Esophagus muscularis mucosa (tissue), 4 donors: Measurements from ENCODE around the gene ANK3. TPM values are rescaled to one million over a fixed set of nuclear protein-coding genes. Genes with fewer than 3 reads are reported as not detected.

Experiments
- DNase-seq: peaks from one replicate; pipeline ENCODE4 v3.0.0-alpha.2; 2017; ENCODE audit errors: extremely low spot score
- H3K27ac ChIP-seq, 4 donors: fragments of 200-600 bp; sonication (generic); replicated peaks in 1 of 4; 1 replicate in 3 of 4; 2 replicates in 1 of 4; pipeline ENCODE4 v1.5.1; 2016 to 2019; ENCODE audit warnings: mild to moderate bottlenecking in 1 of 4
- H3K27me3 ChIP-seq, 4 donors: fragments of 200-600 bp; sonication (generic); one replicate each; pipeline versions ENCODE4 v1.5.1 to v1.6.0; 2016 to 2019
- H3K36me3 ChIP-seq, 4 donors: fragments of 200-600 bp; sonication (generic); one replicate each; pipeline ENCODE4 v1.5.1; 2016 to 2019
- H3K4me1 ChIP-seq, 4 donors: fragments of 200-600 bp; sonication (generic); one replicate each; pipeline ENCODE4 v1.5.1; 2016 to 2019
- H3K4me3 ChIP-seq, 4 donors: fragments of 200-600 bp; sonication (generic); 1 replicate in 2 of 4; 2 replicates in 2 of 4; pipeline ENCODE4 v1.5.1; 2016 to 2019; ENCODE audit warnings: mild to moderate bottlenecking in 4 of 4, moderate library complexity in 1 of 4
- H3K9me3 ChIP-seq, 4 donors: fragments of 200-600 bp; sonication (generic); 1 replicate in 3 of 4; 2 replicates in 1 of 4; pipeline ENCODE4 v1.5.1; 2016 to 2019
- EP300 ChIP-seq: sonication (generic); formaldehyde crosslinking; IDR thresholded peaks from one replicate; pipeline ENCODE4 v1.6.1; 2017; ENCODE audit warnings: antibody characterized with exemption
- POLR2A ChIP-seq: fragments of 450-650 bp; IDR thresholded peaks from one replicate; pipeline ENCODE4 v1.6.1; 2017; ENCODE audit warnings: antibody characterized with exemption, moderate library complexity, mild to moderate bottlenecking, low read depth
- POLR2AphosphoS5 ChIP-seq, 2 donors: sonication (generic); formaldehyde crosslinking; IDR thresholded peaks; one replicate each; pipeline ENCODE4 v1.6.1; 2017; ENCODE audit warnings: antibody characterized with exemption in 2 of 2
- WGBS: methylation state at CpG from one replicate; pipeline ENCODE4 v1.1.5; 2018; 5-methylcytosine and 5-hydroxymethylcytosine counted together
- intact Hi-C: fragments of 100-400 bp; cut with DNase I; formaldehyde crosslinking; loops from one replicate; pipeline ENCODE4 v1.15.1; 2023
- total RNA-seq, 4 donors: library from RNA; depleted of rRNA; stranded (reverse); fragments of >200 nt; gene quantifications; one replicate each; pipeline versions ENCODE4 v1.1.0 to v1.2.1, GENCODE V29; 2016
- TF ChIP-seq, protein P1 (sequence below), 3 experiments: fragments of 200-600 bp in 2 of 3; fragments of 450-650 bp in 1 of 3; sonication (generic) in 2 of 3; IDR thresholded peaks; one replicate each; pipeline ENCODE4 v1.5.1; 2017 to 2019; ENCODE audit warnings: antibody characterized with exemption in 3 of 3, mild to moderate bottlenecking in 2 of 3, moderate library complexity in 1 of 3

ANK3 gene
- total RNA-seq, 4 donors from 2014 or later = 25.5 to 44.9 (median 26.6) TPM

DNA sequence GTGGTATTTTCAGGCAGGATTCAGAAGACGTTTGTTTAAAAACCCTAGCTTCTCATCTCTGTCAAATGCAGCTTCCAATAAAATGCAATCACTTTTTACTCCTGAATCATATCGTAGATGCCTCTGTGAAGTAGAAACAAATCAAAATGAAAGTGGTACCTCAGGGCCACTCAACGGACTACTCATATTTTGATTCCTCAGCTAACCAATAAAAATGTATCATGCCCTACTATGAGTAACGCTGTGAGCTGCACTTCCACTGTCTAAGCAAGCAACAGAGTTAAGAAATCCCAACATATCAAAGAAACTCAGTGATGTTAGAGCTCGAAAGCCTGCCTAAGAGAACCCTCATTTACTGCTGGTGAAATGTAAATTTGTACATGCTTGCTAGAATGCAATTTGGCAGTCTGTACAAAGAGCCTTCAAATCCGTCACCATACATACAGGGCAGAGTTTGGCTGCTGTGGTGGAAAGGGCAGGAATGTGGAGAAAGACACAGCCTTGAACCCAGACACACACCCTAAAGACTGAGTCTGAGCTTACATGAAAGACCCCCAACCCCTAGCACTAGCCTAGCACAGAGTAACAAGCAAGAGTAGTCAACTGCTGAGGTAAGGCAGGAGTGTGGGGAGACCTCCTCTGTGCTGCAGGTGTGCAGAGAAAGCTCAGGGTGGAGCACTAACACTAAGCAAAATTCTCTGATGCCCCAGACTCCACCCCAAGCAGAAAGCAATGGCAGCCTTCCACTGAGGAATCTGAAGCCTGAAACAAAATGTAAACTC is 151.5 kb downstream of the ANK3 start:
- H3K4me1 ChIP-seq = peaks cover 24 to 36% (median 29%) of the 10 kb centered on the region in 4 donors
- 47% methylated on average over 6 of the region's 6 CpGs for WGBS
- DNase-seq = no peak
- peak overlapping the region in 3 of 4 donors; percentile 2 to 34 (median 16) for H3K27ac ChIP-seq
- TF ChIP-seq, protein P1, sequence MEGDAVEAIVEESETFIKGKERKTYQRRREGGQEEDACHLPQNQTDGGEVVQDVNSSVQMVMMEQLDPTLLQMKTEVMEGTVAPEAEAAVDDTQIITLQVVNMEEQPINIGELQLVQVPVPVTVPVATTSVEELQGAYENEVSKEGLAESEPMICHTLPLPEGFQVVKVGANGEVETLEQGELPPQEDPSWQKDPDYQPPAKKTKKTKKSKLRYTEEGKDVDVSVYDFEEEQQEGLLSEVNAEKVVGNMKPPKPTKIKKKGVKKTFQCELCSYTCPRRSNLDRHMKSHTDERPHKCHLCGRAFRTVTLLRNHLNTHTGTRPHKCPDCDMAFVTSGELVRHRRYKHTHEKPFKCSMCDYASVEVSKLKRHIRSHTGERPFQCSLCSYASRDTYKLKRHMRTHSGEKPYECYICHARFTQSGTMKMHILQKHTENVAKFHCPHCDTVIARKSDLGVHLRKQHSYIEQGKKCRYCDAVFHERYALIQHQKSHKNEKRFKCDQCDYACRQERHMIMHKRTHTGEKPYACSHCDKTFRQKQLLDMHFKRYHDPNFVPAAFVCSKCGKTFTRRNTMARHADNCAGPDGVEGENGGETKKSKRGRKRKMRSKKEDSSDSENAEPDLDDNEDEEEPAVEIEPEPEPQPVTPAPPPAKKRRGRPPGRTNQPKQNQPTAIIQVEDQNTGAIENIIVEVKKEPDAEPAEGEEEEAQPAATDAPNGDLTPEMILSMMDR (IDR thresholded peaks at IDR 0.05) = peak in 2 of 3 experiments; percentile 27 to 34
- no peak for TF ChIP-seq POLR2A
- peak overlapping the region in 1 of 4 donors; percentile 15 for H3K4me3 ChIP-seq
- no peaks in the 10 kb centered on the region for H3K9me3 ChIP-seq
- no peaks in the 10 kb centered on the region for H3K27me3 ChIP-seq
- intact Hi-C loops = loop anchor here (10.0 kb wide), 1 partner anchor 197 kb away; no protein-coding TSS in a partner anchor
- H3K36me3 ChIP-seq = peaks cover 0 to 6% (median 0%) of the 10 kb centered on the region in 4 donors

DNA sequence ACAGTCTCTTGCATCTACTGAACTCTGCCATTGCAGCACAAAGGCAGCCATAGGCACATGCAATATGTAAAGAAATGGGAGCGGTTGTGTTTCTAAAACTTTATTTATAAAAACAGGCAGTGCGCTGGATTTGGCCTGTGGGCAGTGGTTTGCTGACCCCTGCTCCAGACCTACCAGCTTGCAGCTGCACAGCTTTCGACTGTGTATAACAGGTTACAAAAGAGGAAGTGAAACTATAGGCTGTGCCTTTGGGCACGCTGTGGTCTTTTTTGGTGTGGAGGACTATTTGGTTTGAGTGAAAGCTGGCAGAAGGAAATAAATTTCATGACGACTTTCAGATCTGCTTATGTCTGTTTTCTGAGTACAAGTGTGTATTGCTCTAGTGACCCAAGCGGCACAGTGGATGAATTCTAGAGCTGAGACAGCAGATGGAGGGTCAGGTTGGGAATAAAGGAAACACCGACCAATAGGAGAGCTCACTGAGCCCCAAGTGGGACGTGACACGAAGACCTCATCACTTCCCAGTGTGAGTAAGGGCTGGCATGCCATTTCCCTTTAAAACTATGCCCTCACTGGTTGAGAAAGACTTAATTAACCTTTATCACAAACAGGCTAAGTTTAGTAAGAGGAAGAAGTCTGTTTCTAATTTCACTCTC is 152.7 kb downstream of the ANK3 start:
- intact Hi-C loops = loop anchor here (10.0 kb wide), 1 partner anchor 198 kb away; no protein-coding TSS in a partner anchor
- 64% methylated on average over 9 of the region's 9 CpGs for WGBS
- Histone ChIP-seq H3K36me3 (peaks cover 0 to 6% (median 0%) of the 10 kb centered on the region in 4 donors), H3K4me1 (peaks cover 25 to 36% (median 30%) of the 10 kb centered on the region in 4 donors), H3K9me3 (no peaks in the 10 kb centered on the region), H3K4me3 (no peak overlapping the region), H3K27me3 (no peaks in the 10 kb centered on the region), H3K27ac (peak overlapping the region in 1 of 4 donors; percentile 2)
- DNase-seq = no peak
- TF ChIP-seq POLR2AphosphoS5 (IDR thresholded peaks at IDR 0.05) = no peak
- TF ChIP-seq, protein P1 (IDR thresholded peaks at IDR 0.05) = no peak
- TF ChIP-seq EP300 = no peak

DNA sequence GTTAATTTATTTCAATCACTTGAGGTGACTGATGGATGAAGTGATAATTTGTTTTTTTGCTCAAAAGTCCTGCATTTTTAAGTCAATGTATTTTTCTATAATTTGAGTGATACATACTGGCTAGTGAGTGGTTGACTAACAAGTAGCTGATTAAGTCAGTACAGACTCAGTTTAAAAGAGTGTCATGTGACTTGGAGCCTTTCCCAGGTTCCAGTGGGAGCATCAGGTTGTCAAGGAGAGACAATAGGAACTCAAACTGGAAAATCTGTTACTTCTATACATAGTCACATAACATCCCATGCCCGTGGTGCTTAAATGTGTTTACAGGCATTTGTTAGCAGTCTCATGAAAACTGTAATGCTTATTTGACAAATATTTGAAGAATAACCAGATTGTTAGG is 154.7 kb downstream of the ANK3 start:
- 18% methylated on average over 1 of the region's 1 CpG for WGBS
- TF ChIP-seq POLR2AphosphoS5 (IDR thresholded peaks at IDR 0.05) (no peak), EP300 (no peak), POLR2A (no peak)
- TF ChIP-seq, protein P1 (IDR thresholded peaks at IDR 0.05) = no peak
- Histone ChIP-seq H3K9me3 (no peaks in the 10 kb centered on the region), H3K27me3 (no peaks in the 10 kb centered on the region), H3K27ac (no peak overlapping the region), H3K36me3 (peaks cover 0 to 6% (median 0%) of the 10 kb centered on the region in 4 donors), H3K4me3 (no peak overlapping the region), H3K4me1 (peaks cover 34 to 44% (median 39%) of the 10 kb centered on the region in 4 donors)
- DNase-seq = no peak
- intact Hi-C loops = loop anchor here (10.0 kb wide), 1 partner anchor 200 kb away; no protein-coding TSS in a partner anchor

DNA sequence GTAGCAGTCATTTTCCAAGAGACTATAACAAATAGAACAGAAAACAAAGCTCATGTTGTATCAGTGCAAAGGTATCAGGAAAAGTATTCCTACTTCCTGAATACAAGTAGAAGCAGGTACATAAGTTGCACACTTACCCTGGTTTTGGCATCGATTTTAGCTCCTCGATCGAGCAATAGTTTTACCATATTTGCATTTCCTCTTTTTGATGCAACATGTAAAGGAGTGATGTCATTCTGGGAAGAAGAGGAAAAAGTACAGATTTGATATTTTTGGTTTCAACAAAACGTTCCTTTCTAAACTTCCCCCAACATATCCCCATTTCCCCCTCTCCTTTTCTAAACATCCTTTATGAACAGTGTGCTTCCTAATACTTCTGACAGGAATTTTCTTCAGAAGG is 155.1 kb downstream of the ANK3 start:
- TF ChIP-seq POLR2AphosphoS5 (IDR thresholded peaks at IDR 0.05) (no peak), POLR2A (no peak), EP300 (no peak)
- TF ChIP-seq, protein P1 (IDR thresholded peaks at IDR 0.05) = no peak
- Histone ChIP-seq H3K27me3 (no peaks in the 10 kb centered on the region), H3K9me3 (no peaks in the 10 kb centered on the region), H3K36me3 (peaks cover 0 to 6% (median 0%) of the 10 kb centered on the region in 4 donors), H3K4me3 (no peak overlapping the region), H3K4me1 (peaks cover 34 to 43% (median 38%) of the 10 kb centered on the region in 4 donors), H3K27ac (no peak overlapping the region)
- WGBS = 68% methylated on average over 4 of the region's 4 CpGs
- DNase-seq = no peak
- intact Hi-C loops = loop anchor here (10.0 kb wide), 1 partner anchor 200 kb away; no protein-coding TSS in a partner anchor
